ENCODE measurements around the gene SCG2.

GRCh38 chr2:223635080-223635479 lies 32.9 kb upstream of the SCG2 start:
- no peak for TF ChIP-seq CTCF (IDR thresholded peaks at IDR 0.05; ENCODE audit: borderline replicate concordance, extremely low read depth, low read length, poor library complexity, severe bottlenecking)
- TF ChIP-seq EZH2 (IDR thresholded peaks at IDR 0.05; ENCODE audit: borderline replicate concordance, low read depth, low read length, severe bottlenecking), result no peak
